GM21381 (cell line): ENCODE data around the gene FSHR.

ENCODE experiments used
- ATAC-seq: cut with Tn5 transposase; IDR thresholded peaks from one replicate; pipeline ENCODE4 v1.9.1; 2021; ENCODE audit warnings: mild to moderate bottlenecking, moderate library complexity; ENCODE audit not compliant: unreplicated experiment

The FSHR gene

GRCh38 chr2:49113046-49113445 is 41.3 kb downstream of the FSHR start:
- no peak for ATAC-seq

GRCh38 chr2:49111456-49111855 is 42.9 kb downstream of the FSHR start:
- ATAC-seq = no peak

GRCh38 chr2:49111006-49111405 is 43.3 kb downstream of the FSHR start:
- no peak for ATAC-seq

GRCh38 chr2:49110571-49110970 is 43.7 kb downstream of the FSHR start:
- ATAC-seq = no peak

GRCh38 chr2:49108851-49109250 is 45.5 kb downstream of the FSHR start:
- ATAC-seq = no peak

GRCh38 chr2:49108436-49108835 is 45.9 kb downstream of the FSHR start:
- no peak for ATAC-seq

GRCh38 chr2:49105506-49105905 is 48.8 kb downstream of the FSHR start:
- ATAC-seq = no peak

GRCh38 chr2:49102146-49102545 is 52.2 kb downstream of the FSHR start:
- ATAC-seq = no peak

- ATAC-seq = no peak
These were observed 73.6 kb downstream of the FSHR start for GRCh38 chr2:49080681-49081080.

GRCh38 chr2:49070716-49071115 is 83.6 kb downstream of the FSHR start:
- ATAC-seq = no peak

- no peak for ATAC-seq
These were observed 84.5 kb downstream of the FSHR start for GRCh38 chr2:49069829-49070228.

- ATAC-seq = no peak
These were observed 85.7 kb downstream of the FSHR start for GRCh38 chr2:49068613-49069012.

- ATAC-seq = no peak
These were observed 86.3 kb downstream of the FSHR start for GRCh38 chr2:49067971-49068370.

- ATAC-seq = no peak
These were observed 101.2 kb downstream of the FSHR start for GRCh38 chr2:49053156-49053555.

GRCh38 chr2:49050265-49050664 is 104.0 kb downstream of the FSHR start:
- ATAC-seq = no peak

- ATAC-seq = no peak
These were observed 105.2 kb downstream of the FSHR start for GRCh38 chr2:49049161-49049560.

GRCh38 chr2:49045083-49045482 is 109.2 kb downstream of the FSHR start:
- no peak for ATAC-seq

- no peak for ATAC-seq
These were observed 109.8 kb downstream of the FSHR start for GRCh38 chr2:49044350-49045079.

- no peak for ATAC-seq
These were observed 110.8 kb downstream of the FSHR start for GRCh38 chr2:49043405-49043982.

- ATAC-seq = no peak
These were observed 111.8 kb downstream of the FSHR start for GRCh38 chr2:49042488-49042887.

GRCh38 chr2:49041061-49041460 is 113.3 kb downstream of the FSHR start:
- ATAC-seq = no peak

GRCh38 chr2:49037197-49037596 is 117.1 kb downstream of the FSHR start:
- no peak for ATAC-seq

- no peak for ATAC-seq
These were observed 118.8 kb downstream of the FSHR start for GRCh38 chr2:49035481-49035880.
